ENCODE data around the gene SH2D3C.

Gene SH2D3C

DNA sequence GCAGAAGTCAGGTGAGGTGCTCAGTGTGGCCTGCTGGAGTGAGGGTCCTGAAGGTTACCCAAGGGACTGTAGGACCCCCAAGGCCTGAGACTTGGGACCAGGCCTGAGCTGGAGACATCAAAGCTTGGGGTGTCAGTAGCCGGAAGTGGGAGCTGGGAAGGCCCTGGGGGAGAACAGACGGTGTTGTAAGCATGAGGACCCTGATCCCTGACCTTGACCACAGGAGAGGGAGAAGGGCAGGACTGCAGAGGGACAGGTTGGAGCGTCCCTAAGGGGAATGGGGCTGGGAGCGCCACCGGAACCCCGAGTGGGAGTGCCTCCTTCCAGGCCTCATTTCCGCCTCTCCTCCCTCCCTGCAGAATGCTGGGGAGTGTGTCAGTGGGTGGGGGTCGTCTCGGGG is 62.1 kb downstream of the SH2D3C start:
- Histone ChIP-seq H3K4me2 (ENCODE audit: low read length) (peak overlapping the region; percentile 96), H3K27me3 (ENCODE audit: control insufficient read depth, insufficient read depth, low read length) (no peaks in the 10 kb centered on the region), H3K4me1 (ENCODE audit: control insufficient read depth, insufficient read depth, low read length) (peaks cover 22% of the 10 kb centered on the region), H3K9me3 (replicated peaks; ENCODE audit: low read length) (no peaks in the 10 kb centered on the region), H3K36me3 (ENCODE audit: insufficient read depth, low read length) (no peaks in the 10 kb centered on the region), H3K9ac (ENCODE audit: low read depth, low read length) (peak overlapping the region; percentile 85), H3K4me3 (ENCODE audit: low read length) (peak overlapping the region; percentile 86)

DNA sequence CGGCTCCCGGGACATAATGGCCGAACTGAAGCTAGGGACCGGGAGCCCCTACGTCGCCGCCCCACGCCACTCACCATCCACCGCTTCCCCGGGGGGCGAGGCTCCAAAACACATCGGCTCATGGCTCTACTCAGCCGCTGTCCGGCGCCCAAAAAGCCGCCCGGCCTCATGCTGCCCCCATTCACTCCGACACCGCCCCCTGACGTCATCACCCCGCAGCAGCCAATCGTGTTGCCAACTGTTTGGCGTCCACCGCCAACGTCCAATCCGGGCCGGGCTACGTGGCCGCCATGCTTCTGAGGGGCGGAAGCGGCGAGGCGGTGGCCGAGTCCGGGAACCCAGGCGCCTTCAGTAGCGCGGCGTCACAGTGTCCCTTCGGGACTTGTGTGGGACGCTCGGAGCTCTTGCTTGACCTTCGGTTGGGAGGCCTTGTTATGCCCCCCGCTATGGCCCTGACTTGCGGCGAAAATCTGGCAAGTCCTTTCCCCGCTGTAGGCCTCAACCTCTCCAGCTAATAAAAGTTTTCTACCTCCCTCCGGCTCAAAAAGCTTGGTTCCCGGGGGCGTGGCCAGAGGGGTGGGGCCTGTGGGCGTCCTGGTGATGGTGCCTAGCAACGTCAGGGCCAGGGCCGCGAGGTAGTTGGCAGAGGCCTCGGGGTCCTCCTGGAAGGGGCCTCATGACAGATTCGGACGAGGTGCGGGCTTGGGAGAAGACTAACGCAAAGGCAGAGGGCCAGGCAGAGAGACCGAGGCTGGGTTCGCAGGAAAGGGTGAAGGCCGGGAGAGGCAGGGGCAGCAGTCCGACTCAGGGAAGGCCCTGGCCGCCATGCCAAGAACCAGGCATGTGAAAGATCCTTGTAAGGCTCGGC is 62.8 kb downstream of the SH2D3C start, which contains the start of the genes PTRH1 and TTC16:
Gene PTRH1 (minus strand): TSS at position 194 of the 868 bp plus-strand sequence. CDS start 24 bp downstream, at position 170.
Gene TTC16 (plus strand): TSS at position 610 of the 868 bp plus-strand sequence. CDS start 67 bp downstream, at position 677.
- Histone ChIP-seq H3K4me3 (ENCODE audit: low read length) (peak within 1 kb of the TSS; percentile 86), H3K36me3 (ENCODE audit: insufficient read depth, low read length) (no peaks in the 10 kb centered on the region), H3K9ac (ENCODE audit: low read depth, low read length) (peak within 1 kb of the TSS; percentile 85), H3K4me2 (ENCODE audit: low read length) (peak within 1 kb of the TSS; percentile 96), H3K4me1 (ENCODE audit: control insufficient read depth, insufficient read depth, low read length) (peaks cover 16% of the 10 kb centered on the region), H3K9me3 (replicated peaks; ENCODE audit: low read length) (no peaks in the 10 kb centered on the region), H3K27me3 (ENCODE audit: control insufficient read depth, insufficient read depth, low read length) (no peaks in the 10 kb centered on the region)

DNA sequence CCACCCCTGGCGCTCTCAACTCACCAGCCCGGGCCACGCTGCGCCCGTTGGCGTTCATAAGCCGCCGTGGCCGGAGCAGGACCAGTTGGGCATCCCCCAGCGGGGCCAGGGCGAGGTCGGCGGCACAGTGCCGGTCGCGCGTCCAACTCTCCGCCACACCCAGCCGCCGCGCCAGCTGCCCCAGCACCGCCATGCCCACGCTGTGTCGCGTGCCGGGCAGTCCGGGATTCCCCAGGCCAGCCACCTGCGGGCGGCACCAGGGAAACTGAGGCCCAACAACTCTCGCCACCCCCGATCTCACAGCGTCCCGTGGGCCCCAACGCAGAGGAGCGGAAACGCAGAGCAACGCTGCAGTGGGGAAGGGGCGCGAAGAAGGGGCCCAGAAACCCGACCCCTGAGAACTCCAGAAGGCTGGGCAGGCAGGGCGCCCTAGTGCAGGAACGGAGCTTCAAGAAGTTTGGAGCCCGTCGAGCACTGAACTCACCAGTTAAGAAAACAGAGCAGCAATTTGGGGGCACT is 63.5 kb downstream of the SH2D3C start:
- H3K4me2 ChIP-seq (ENCODE audit: low read length) = peak overlapping the region; percentile 96
- no peaks in the 10 kb centered on the region for H3K36me3 ChIP-seq (ENCODE audit: insufficient read depth, low read length)
- H3K4me3 ChIP-seq (ENCODE audit: low read length) = peak overlapping the region; percentile 86
- H3K9me3 ChIP-seq (replicated peaks; ENCODE audit: low read length) = no peaks in the 10 kb centered on the region
- peak overlapping the region; percentile 85 for H3K9ac ChIP-seq (ENCODE audit: low read depth, low read length)
- H3K27me3 ChIP-seq (ENCODE audit: control insufficient read depth, insufficient read depth, low read length) = no peaks in the 10 kb centered on the region
- peaks cover 12% of the 10 kb centered on the region for H3K4me1 ChIP-seq (ENCODE audit: control insufficient read depth, insufficient read depth, low read length)

DNA sequence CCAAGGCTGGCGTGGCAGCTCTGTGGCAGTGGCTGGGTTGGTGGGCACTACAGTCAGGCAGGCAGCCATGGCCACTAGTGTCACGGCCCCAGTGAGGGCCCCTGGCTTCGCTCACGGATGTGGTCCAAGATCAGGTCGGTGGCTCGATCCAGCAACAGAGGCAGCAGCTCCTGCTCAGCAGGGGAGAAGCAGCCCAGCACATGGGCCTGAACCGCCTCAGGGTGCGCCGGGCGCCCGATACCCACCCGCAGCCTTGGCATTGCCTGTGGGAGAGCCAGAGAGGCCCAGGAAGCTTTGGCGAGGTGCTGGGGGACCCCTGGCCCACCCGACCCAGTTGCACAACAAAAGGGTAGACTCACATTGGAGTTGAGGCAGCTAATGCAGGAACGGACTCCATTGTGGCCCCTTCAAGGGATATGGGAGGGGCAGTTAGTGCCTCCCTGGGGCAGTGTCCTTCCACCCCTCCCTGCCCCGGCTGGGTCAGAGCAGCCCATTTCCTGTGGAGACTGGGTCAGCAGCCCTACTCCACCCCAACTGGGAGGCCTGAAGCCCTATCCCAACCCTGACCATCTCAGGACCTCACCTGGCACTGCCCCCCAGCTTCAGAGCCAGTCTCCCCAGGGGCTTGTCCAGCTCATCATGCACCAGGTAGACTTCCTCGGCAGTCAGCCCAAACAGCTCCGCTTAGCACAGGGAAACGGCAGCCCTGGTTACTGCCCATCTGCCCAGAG is 64.3 kb downstream of the SH2D3C start:
- H3K4me2 ChIP-seq (ENCODE audit: low read length) = peak overlapping the region; percentile 96
- peak overlapping the region; percentile 86 for H3K4me3 ChIP-seq (ENCODE audit: low read length)
- peak overlapping the region; percentile 64 for H3K9ac ChIP-seq (ENCODE audit: low read depth, low read length)
- H3K36me3 ChIP-seq (ENCODE audit: insufficient read depth, low read length) = no peaks in the 10 kb centered on the region
- no peaks in the 10 kb centered on the region for H3K27me3 ChIP-seq (ENCODE audit: control insufficient read depth, insufficient read depth, low read length)
- no peaks in the 10 kb centered on the region for H3K9me3 ChIP-seq (replicated peaks; ENCODE audit: low read length)
- H3K4me1 ChIP-seq (ENCODE audit: control insufficient read depth, insufficient read depth, low read length) = peaks cover 12% of the 10 kb centered on the region

DNA sequence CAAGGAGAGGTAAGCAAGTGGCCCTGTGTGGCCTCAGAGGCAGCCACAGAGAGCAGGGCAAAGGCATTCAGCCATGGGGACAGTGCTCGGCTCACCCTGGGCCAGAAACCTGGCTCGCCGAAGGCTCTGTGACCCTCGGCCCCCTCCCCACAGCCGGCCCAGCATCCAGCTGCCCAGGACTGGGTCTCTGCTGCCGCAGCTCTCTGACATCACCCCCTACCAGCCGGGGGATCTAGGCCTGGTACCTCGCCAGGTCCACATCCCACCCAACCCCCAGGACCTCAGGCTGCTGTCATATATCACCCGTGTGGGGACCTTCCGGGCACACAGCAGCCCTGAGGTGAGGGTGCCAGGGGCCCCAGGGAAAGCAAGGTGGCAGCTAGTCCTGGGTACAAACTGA is 65.6 kb downstream of the SH2D3C start:
- Histone ChIP-seq H3K9ac (ENCODE audit: low read depth, low read length) (no peak overlapping the region), H3K36me3 (ENCODE audit: insufficient read depth, low read length) (no peaks in the 10 kb centered on the region), H3K9me3 (replicated peaks; ENCODE audit: low read length) (no peaks in the 10 kb centered on the region), H3K4me3 (ENCODE audit: low read length) (no peak overlapping the region), H3K27me3 (ENCODE audit: control insufficient read depth, insufficient read depth, low read length) (no peaks in the 10 kb centered on the region), H3K4me2 (ENCODE audit: low read length) (no peak overlapping the region), H3K4me1 (ENCODE audit: control insufficient read depth, insufficient read depth, low read length) (peaks cover 12% of the 10 kb centered on the region)

DNA sequence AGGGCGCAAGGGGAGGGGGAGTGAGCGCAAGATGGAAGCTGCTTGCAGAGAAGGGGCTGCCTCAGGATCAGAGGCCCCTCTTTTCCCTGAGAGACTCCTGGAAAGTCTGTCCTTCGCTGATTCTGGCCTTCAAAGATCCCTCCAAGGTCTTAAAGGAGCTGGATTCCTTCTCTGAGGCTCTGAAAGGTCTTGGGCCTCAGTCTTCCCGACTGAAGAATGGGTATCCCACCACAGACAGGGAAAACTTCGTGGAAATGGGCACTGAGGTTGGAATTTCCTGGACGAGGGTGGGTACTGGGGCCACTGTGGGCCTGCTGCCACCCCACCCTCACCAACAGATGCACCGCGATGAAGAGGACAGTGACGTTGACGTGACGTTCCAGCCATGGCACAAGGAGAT is 66.1 kb downstream of the SH2D3C start:
- Histone ChIP-seq H3K4me1 (ENCODE audit: control insufficient read depth, insufficient read depth, low read length) (peaks cover 12% of the 10 kb centered on the region), H3K36me3 (ENCODE audit: insufficient read depth, low read length) (no peaks in the 10 kb centered on the region), H3K27me3 (ENCODE audit: control insufficient read depth, insufficient read depth, low read length) (no peaks in the 10 kb centered on the region), H3K9ac (ENCODE audit: low read depth, low read length) (no peak overlapping the region), H3K4me3 (ENCODE audit: low read length) (no peak overlapping the region), H3K9me3 (replicated peaks; ENCODE audit: low read length) (no peaks in the 10 kb centered on the region), H3K4me2 (ENCODE audit: low read length) (no peak overlapping the region)

DNA sequence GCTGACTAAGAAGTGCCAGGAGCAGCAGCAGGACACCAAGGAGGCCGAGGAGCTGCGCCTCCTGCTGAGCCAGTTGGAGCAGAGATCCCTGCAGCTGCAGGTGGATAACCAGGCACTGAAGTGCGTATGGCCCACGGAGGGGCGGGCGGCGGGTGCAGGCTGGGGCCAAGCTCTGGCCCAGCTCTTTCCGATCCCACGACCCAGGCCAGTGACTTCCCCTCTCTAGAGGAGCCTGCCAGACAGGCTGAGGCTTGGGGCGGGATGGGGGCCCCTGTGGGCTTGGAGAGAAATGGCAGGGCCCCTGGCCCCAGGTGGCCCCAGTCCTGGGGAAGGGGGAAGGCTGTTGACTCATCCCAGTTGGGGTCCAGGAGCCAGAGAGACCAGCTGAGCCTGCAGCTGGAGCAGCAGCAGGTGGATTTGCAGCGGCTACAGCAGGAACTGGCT is 66.6 kb downstream of the SH2D3C start:
- Histone ChIP-seq H3K4me1 (ENCODE audit: control insufficient read depth, insufficient read depth, low read length) (peaks cover 12% of the 10 kb centered on the region), H3K27me3 (ENCODE audit: control insufficient read depth, insufficient read depth, low read length) (no peaks in the 10 kb centered on the region), H3K9ac (ENCODE audit: low read depth, low read length) (no peak overlapping the region), H3K36me3 (ENCODE audit: insufficient read depth, low read length) (no peaks in the 10 kb centered on the region), H3K4me3 (ENCODE audit: low read length) (no peak overlapping the region), H3K9me3 (replicated peaks; ENCODE audit: low read length) (no peaks in the 10 kb centered on the region), H3K4me2 (ENCODE audit: low read length) (no peak overlapping the region)

DNA sequence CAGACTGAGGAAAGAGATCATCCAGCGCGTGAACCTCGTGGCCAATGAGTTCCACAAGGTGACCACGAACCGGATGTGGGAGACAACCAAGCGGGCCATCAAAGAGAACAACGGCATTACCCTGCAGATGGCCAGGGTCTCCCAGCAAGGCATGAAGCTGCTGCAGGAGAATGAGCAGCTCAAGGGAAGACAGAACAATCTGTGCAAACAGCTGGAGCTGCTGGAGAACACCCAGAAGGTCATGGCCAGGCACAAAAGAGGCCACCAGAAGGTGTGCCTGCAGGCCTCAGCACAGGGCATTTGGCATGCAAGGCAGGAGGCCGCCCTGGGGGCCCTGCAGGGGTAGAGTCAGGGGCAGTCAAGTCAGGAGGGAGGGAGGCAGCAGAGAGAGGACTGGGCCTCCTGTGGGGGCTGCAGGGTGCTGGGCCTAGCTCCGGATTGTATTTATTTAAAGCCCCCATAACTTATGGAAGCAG is 67.2 kb downstream of the SH2D3C start:
- H3K4me1 ChIP-seq (ENCODE audit: control insufficient read depth, insufficient read depth, low read length) = peaks cover 11% of the 10 kb centered on the region
- no peaks in the 10 kb centered on the region for H3K27me3 ChIP-seq (ENCODE audit: control insufficient read depth, insufficient read depth, low read length)
- H3K36me3 ChIP-seq (ENCODE audit: insufficient read depth, low read length) = no peaks in the 10 kb centered on the region
- H3K4me3 ChIP-seq (ENCODE audit: low read length) = no peak overlapping the region
- no peaks in the 10 kb centered on the region for H3K9me3 ChIP-seq (replicated peaks; ENCODE audit: low read length)
- no peak overlapping the region for H3K9ac ChIP-seq (ENCODE audit: low read depth, low read length)
- no peak overlapping the region for H3K4me2 ChIP-seq (ENCODE audit: low read length)

DNA sequence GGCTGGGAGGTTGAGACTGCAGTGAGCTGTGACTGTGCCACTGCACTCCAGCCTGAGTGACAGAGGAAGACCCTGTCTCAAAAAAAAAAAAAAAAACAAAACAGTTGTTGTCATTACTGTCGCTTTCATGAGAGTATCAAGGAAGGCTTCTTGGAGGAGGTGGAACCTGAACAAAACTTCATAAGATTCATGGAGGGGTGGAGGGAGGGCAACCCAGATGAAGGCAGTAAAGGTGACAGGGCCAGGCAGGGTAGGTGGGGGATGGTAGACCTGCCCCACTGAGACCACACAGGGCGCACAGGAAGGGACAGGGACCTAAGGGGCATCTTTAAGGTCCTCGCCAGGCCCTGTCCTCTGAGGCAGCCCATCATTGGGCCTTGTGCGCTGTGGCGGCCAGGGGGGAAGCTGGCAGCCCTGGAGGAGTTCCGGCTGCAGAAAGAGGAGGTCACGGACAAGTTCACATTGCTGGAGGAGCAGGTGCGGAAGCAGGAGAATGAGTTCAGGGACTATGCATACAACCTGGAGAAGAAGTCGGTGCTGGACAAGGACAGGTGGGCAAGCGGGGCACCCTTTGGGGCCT is 68.2 kb downstream of the SH2D3C start:
- H3K9ac ChIP-seq (ENCODE audit: low read depth, low read length) = no peak overlapping the region
- no peak overlapping the region for H3K4me3 ChIP-seq (ENCODE audit: low read length)

DNA sequence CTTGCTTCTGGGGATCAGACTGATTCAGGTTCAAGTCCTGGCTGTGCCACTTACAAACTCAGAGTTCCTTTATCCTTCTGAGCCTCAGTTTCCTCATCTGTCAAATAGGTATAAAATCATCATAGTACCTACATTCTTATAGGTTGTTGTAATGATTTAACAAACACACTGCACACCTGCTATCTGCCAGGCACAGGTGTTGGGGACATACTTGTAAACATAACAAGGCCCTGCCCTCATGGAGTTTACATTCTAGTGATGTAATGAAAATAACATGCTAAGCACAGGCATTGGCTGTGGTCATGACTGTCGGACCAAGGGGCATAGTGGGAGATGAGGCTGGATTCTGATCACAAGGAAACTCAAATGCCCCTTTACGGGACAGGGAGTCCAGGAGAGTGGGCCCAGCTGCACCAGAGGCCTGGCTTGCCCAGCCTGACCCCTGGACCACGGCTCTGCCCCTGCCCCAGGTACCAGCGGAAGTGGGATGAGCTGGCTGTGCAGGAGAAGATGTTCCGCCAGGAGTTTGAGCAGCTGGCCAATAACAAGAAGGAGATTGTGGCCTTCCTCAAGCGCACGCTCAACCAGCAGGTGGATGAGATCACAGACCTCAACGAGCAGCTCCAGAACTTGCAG is 69.4 kb downstream of the SH2D3C start:
- H3K36me3 ChIP-seq (ENCODE audit: insufficient read depth, low read length) = no peaks in the 10 kb centered on the region
- H3K4me1 ChIP-seq (ENCODE audit: control insufficient read depth, insufficient read depth, low read length) = peaks cover 2% of the 10 kb centered on the region
- no peak overlapping the region for H3K9ac ChIP-seq (ENCODE audit: low read depth, low read length)
- H3K4me2 ChIP-seq (ENCODE audit: low read length) = no peak overlapping the region
- H3K9me3 ChIP-seq (replicated peaks; ENCODE audit: low read length) = no peaks in the 10 kb centered on the region
- no peaks in the 10 kb centered on the region for H3K27me3 ChIP-seq (ENCODE audit: control insufficient read depth, insufficient read depth, low read length)
- H3K4me3 ChIP-seq (ENCODE audit: low read length) = no peak overlapping the region

More for the DNA sequence above, 68.2 kb downstream of the SH2D3C start:
- H3K36me3 ChIP-seq (ENCODE audit: insufficient read depth, low read length) = no peaks in the 10 kb centered on the region
- peaks cover 7% of the 10 kb centered on the region for H3K4me1 ChIP-seq (ENCODE audit: control insufficient read depth, insufficient read depth, low read length)
- no peaks in the 10 kb centered on the region for H3K27me3 ChIP-seq (ENCODE audit: control insufficient read depth, insufficient read depth, low read length)
- no peak overlapping the region for H3K4me2 ChIP-seq (ENCODE audit: low read length)
- no peaks in the 10 kb centered on the region for H3K9me3 ChIP-seq (replicated peaks; ENCODE audit: low read length)
